GM11168 (cell line): ENCODE results near the gene PHC2.

Experiments
- in situ Hi-C: fragments of 300-500 bp; cut with MboI; formaldehyde crosslinking; loops from one replicate; pipeline ENCODE4 v1.12.0; 2022; ENCODE audit warnings: low sequenced_read_pairs; ENCODE audit not compliant: unreplicated experiment

Gene PHC2

DNA sequence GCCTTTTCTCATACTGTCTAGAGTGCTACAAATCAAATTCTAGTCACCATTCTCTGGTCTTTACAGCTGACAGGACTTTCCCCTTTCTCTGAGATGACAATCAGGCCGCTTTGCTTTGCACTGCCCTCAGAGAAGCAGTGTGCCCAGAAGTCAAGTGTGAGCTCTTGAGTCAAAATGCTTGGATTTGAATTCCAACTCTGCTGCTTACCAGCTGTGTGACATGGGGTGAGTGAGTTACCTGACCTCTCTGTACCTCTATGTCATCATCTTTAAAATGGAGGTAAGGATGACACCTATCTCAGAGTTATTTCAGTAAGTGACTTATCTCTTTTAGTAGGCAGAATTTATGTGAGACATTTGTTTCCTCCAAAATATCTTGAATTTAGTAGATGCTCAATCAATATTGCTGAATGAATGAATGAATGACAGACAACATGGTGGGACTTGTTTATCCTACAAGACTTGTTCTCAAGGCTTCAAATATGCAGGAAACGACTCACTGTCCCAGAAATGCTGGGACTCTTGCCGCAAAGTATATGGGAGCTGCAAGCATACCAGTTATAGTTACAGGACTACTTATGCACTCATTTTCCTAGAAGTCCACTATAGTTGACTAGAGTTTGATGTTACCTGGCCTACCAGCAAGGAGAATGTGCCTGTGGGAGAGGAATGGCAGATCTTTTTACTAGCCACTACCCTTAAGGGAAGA lies 71.9 kb downstream of the PHC2 start:
- in situ Hi-C loops = no loop called here

DNA sequence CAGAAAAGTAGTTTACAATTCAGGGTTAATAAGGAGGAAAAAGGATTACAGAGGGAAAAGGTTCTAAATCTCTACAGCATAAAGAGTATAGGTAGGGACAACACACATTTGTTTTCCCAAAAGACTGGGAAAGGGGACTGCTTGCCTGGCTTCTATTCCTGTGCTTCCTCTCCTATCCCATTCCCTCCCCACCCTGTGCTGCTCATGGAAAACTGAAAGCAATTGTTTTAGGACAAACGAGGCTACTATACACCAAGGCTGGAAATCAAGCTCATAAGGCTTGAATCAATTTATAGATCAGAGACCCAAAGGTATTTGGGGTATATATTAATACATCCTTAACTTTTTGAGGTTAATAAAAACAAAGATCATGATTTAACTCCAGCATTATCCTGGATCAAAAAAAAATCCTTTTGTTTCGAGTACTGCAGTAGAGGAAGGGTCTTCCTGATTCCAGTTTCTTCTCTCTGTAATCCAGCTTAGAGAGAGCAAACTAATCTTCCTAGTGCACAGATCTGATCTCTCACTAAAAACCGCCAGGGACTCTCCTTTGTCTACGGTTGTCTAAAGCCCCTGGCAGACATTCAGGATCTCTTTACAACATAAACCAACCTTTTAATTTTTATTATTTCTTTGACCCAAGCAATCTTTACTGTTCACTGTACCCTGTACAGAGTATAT lies 72.6 kb downstream of the PHC2 start:
- in situ Hi-C loops = no loop called here

DNA sequence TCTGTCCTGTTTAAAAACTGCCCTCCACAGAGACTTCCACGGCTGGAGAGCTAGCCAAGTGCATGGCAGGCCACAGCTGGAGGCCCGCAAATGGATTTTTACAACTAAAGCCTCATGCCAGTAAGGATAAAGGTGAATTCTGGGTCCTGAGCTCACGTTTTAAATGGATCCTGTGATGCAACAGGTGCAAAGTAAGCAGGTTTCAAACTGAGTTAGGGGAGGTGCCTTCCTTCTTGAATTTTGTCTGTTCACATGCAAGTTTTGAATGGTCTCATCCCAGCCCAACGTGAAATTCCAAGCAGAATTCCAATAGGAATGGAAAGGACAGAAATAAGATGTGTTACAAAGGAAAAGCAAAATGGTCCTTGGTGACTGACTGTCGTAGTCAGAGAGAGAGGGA lies 73.8 kb downstream of the PHC2 start:
- in situ Hi-C loops = no loop called here

DNA sequence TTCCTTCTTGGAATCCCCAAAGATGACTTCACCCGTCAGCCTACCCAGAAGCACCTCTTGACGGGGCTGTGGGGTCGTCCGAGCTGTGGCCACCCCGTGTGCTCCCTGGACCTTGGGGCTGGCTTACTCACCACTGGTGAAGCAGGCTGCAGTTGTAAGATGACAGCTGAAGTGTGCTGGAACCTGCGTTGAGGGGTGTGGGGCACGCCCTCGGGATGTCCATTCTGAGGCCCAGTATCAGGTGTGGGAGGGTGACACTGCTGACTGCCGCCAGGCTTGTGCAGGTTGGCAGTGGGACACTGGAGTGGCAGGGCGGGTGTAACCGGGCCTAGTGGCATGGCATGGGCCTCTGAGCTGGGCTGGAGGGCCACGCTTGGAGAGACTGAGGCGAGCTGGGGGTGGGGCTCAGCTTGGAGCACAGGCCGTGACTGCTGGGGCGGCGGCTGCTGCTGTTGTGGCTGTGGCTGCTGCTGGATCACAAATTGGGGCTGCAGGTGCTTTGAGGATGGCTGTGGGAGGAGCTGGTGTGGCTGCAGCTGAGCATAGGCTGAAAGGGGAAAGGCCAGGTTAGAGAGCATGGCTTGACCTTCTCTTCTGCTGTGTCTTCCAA lies 76.1 kb downstream of the PHC2 start:
- in situ Hi-C loops = no loop called here

DNA sequence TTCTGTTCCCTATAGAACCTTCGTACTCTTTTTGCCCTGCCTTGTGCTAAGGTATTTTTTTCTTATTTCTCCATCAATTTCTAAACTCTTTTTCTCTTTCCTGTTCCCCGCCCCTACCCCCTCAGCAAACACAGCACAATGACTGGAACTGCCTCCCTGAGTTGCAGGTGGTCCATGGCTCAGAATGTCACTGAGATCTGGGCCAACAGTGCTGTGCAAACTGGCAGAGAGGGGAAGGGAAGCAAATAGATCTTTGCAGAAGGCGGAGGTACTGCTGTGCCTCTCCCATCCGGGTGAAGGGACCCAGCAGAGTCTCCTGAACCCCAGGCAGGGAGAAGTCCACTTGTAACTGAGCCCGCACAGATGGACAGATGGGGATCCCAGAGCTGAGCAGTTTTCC lies 77.4 kb downstream of the PHC2 start:
- in situ Hi-C loops = no loop called here

DNA sequence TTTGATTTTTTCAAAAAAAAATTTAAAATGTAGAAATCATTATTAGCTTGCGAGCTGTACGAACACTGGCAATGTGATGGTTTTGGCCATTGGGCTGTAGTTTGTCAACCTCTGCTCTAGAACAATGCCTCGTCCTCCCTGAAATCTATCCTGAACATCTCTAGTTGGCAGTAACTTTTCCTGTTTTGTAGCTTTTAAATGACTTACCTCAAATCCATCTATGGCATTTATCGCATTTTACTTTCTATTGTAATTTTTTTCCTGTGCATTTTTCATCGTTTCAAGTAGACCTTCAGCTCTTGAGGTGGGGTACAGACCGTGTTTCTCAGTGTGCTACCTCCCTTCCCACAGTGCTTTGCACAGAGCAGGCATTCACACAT lies 79.6 kb downstream of the PHC2 start:
- in situ Hi-C loops = no loop called here

DNA sequence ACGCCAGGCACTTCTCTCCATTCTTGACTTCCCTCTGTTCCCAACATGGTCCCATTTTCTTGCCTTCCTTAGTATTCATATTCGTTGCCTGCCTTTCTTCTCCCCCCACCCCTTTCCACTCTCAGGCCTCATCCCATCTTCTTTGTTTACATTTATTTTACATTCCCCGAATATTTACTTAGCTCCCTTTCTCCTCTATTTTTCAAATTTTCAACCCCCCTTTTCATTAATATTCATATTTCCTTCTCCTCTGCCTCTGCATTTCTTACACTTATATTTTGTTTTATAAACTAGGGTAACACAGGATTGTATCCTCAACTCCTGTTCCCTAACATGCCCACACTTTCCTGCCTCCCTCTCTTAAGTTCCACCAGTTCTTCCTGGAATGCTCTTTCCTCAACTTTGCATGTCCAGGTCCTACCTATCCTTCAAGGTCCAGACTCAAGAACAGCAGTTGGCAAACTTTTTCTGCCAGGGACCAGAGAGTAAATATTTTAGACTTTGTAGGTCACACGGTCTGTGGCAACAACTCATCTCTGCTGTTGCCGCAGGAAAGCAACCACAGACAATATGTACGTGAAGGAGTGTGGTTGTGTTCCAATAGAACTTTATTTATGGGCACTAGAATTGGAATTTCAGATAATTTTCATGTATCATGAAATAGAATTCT lies 80.1 kb downstream of the PHC2 start:
- in situ Hi-C loops = no loop called here

DNA sequence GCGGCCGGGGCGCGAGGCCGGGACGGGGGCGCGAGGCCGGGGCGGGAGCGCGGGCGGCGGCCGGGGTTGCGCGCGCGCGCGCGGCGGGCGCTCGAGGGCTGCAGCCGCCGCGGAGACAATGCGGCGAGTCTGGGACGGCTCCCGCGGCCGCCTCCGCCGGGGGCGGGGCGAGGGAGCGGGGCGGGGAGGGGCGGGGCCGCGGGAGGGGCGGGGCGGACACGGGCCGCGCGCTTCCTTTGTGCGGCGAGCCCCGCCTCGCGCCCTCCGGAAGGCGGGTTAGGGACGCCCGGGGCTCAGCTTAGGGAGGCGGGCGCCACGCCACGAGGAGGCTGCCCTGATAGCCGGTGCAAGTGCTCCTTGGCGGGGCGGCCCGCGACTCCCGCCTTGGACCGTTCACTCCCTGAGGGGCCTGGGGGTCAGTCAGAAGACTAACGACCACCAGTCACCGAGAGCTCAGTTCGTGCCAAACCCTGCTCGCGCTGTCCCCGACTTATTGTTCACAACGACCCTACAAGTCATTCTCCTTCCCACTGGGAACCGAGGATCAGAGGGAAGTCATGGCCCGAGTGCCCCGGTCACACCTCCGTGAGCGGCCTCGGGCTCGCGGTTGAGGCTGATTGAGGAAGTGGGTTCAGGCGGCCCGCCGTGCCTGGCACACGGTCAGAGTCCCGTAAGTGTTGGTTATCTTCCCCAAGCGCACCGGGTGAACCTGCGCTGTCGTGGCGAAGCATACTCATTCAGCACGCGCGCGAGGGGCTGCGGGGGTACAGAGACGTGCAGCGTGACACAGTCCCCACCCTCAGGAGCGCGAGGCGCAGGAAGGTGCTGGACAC lies 80.9 kb downstream of the PHC2 start:
- in situ Hi-C loops = no loop called here

DNA sequence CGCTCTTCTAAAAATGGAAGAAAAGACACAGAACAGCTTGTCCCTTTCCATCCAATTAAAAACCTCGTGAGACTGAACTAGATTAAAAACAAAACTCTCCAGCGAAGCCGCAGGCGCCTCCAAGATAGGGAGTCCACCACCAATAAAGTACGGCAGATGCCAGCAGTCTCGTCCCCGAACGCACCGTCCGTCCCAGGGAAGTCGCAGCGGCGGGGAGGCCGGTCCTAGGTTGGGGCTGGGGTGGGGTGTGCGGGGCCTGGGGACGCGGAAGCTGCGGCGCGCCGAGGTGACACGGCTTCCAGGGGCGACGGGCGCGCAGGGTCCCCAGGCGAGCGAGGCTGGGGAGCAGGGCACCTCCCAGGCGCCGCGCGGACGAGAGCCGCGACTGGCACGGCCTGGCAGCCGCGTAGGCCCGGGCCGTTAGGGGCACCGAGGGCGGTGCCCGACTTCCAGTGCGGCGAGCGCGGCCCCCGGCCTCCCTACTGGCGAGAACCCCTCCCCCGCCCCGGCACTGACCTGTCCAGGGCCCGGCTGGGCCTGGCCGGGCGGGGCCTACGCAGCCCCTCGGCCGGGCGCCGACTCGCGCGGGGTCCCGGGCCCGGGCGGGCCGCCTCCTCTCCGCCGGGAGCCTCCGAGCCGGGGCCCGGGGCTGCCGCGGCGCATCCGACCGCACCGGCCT lies 81.7 kb downstream of the PHC2 start:
- in situ Hi-C loops = no loop called here

DNA sequence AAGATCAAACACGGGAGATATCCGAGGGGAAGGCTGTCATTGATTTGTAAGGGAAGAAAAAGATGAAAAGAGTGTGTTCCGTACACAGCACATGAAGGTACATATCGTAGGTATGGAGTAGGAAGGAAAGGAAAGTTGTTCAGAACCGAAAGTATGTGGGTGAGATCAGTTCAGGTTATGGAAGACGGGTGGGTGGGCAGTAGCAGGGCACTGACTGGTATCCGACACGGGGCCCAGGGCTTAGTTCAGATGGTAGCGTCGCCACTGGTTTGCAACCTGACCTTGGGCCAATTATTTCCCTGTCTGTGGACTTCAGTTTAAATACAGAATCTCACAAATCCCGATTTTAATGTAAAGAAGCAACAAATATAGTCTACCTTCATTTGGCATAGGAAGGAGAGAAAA lies 82.2 kb downstream of the PHC2 start:
- in situ Hi-C loops = no loop called here

DNA sequence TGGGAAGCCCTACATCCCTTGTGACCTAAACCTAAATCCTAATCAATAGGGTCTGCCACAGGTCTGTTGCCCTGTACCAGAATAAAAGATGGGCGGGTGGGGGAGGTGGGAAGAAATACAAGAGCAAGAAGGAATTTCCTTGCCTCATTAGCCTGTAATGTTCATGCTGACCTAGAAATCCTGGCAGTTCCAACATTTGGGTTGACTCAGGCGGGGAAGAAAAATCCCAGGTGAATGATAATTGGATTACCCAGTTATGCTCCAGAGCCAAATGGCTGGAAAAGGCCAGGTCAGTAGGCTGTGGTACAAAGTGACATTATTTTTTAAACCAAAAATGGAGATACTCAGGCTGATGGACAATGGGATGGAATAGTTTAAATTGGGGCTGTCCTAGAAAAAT lies 82.7 kb downstream of the PHC2 start:
- in situ Hi-C loops = no loop called here

DNA sequence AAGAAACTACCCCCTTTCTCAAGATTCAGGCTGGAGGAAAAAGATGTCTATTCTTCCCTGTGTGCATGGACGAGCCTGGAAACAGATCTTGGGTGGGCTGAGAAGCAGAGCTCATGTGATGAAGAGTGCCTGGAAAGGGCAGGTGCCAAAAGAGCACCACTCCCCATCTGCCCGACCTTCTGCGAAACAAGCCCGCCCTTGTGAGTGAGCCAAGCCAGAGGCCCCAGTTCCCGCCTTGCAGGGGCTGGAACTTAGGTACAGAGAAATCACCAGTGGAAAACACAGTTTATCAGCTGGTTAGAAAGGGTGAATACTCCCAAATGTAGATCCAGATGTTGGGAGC lies 83.3 kb downstream of the PHC2 start:
- in situ Hi-C loops = no loop called here

DNA sequence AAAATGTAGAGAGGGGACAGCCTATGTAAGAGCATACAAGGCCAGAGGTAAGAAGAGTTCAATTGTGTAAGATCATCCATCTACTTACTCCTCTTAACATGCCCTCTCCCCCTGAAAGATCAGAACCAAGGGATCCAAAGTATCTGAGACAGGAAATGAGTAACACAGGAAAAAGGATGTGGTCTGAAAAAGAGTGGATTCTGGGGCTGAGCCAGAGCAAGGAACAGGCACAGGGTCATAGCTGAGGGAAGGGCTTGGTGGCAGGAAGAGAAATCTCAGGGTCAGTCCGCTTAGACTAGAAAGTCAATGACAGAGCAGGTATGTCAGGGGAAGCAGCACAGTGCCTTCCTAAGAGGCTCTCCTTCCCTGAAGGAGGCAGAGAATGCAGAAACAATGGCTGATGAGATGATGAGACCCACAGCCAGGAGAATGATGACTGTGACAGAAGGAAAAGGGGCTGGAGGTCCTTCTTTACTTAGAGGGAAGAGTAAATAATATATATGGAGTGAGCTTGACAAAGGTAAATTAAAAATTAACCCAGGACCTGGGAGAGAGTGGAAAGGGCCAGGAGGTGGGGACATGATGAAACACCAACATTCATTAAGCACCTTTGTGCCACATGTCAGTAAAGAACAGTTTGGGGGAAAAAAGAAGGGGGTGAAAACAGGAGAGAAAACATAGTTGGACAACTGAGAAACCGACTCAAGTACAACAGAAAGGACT lies 83.8 kb downstream of the PHC2 start:
- in situ Hi-C loops = no loop called here

DNA sequence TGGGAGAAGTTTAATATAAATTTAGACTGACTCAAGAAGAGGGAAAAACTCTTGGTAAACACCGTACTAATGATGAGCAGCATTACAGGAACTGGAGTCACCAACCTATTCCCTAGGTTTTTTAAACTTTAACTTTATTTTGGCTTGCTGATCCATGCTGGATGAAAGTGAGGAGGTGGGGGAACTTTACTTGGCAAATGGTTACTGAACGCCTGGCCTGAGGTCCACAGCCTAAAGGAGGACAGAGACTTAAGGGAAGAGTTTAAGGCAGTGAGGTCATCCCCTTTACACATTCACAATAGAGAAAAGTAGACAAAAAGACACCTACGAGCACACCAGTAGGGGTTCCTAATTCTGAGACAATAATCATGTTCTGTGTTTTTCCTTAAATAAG lies 84.4 kb downstream of the PHC2 start:
- in situ Hi-C loops = no loop called here

DNA sequence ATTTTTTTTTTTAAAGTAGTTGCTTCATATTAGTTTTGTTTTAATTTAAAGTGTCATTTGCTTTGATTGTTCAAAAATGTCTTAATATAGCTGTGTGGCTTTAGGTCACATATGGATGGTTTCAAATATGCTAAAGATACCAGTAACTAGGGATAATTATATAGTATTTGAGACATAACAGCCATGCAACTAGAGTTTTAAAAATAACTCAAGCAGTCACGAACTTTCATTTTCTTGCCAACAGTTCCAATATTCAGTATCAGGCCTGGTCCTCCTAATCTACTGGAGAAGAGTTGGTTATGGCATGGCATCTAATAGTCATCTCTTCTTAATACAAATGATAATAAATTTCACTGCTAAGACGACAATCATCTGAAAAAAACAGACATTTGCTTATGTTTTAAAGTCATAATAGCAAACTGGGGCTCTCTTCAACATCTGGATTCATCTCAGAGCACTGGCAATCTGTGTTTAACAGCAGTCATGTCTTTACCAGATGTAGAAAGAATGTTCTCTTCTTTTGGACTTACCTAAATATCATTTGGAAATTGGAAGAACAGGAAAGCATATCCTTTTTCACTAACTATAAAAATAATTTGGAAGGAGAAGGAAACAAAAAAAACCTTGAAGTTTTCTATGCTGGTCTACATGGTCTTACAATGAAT lies 85.9 kb downstream of the PHC2 start:
- in situ Hi-C loops = no loop called here

DNA sequence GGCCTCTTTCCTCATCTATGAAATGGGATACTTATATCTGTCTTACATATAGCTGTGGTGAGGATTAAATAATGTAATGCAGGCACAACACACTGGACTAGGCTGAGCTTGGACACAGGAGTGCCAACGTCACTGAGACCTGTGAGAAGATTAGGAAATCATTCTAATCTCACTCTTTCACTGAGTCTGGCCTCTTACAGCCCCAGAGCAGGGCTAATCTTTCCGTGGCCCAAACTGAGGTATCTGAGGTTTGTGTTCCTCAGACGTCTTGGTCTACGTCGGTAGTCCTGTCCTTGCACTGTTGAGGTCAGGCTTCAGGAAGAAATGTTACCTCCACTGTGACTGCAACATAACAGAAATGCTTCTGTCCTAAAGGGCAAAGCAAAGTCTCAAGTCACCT lies 87.4 kb downstream of the PHC2 start:
- in situ Hi-C loops = no loop called here

DNA sequence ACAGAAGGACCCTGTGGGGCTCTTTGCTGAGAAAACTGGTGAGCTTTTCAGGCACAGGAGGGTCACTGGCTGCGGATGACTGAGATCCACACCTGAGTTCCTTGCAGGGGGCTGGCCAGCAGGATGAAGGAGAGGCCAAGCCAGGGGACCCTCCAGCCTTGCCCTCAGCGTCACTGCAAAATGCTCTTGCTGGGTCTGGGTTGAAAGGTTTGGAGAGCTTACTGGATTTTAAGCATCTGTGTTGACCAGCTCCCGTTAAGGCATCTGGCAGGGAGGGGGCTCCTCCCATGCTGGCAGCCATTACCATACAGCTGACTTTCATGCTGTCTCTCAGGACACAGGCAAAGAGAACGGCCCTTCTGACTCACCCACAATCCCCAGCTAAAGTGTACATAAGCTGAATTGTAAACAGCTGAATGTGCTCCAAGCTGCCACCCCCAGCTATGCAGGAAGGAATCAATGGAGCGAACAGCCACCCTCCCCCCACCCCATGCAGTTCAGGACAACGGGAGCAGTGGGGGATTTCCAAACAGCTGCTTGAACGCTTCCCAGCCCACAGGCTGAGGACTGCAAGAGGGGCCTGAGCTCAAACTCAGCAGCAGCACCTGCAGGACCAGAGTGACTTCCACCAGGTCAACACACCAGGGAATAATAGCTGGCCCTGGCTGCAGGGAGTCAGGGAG lies 88.7 kb downstream of the PHC2 start:
- in situ Hi-C loops = no loop called here

DNA sequence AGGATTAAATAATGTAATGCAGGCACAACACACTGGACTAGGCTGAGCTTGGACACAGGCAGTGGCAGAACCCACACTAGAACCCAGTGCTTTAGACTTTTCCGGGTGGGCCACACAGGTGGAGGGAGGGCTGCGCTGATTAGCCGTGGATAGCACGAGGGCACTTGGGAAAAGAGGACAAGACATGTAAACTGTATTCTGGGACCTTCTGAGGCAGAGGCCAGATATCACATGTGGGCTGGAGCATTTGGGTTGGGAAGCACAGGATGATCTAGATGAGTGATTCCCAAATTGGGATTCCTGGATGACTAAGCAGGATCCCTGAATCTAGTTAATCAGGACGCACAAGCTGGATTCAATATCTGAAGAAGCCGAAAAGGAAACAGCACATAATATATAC lies 89.7 kb downstream of the PHC2 start:
- in situ Hi-C loops = no loop called here
